H1 (cell line): ENCODE results near the gene KAZALD1. TPM values are rescaled to one million over a fixed set of nuclear protein-coding genes. Genes with fewer than 3 reads are reported as not detected.

ENCODE experiments used
- CHD7 ChIP-seq: fragments of 300-600 bp; sonication (generic); IDR thresholded peaks from 2 replicates; pipeline ENCODE4 v1.7.1; 2012; ENCODE audit warnings: low read length, moderate library complexity, mild to moderate bottlenecking, inconsistent platforms; ENCODE audit not compliant: insufficient replicate concordance
- polyA plus RNA-seq, 7 experiments: library from polyadenylated mRNA; depleted of rRNA in 3 of 7; stranded (reverse) in 5 of 7; unstranded in 2 of 7; fragments of >200 nt in 5 of 7; fragments of 200-250 nt in 2 of 7; gene quantifications; 1 replicate in 5 of 7; 2 replicates in 1 of 7; 4 replicates in 1 of 7; pipeline versions ENCODE4 v1.2.1 to v1.2.3, GENCODE V29; 2011 to 2013; ENCODE audit warnings: missing spikeins in 2 of 7, mixed read lengths in 2 of 7
- total RNA-seq: library from RNA; stranded (reverse); fragmentation: NEBNext Ultra II Directional; extraction: Animal tissue kit (Norgen Biotek cat#: 25700); gene quantifications from 2 replicates; pipeline ENCODE4 v1.2.1, GENCODE V29; 2021

KAZALD1 gene
- total and polyA plus RNA-seq, 2 of the 8 experiments (the other 6 are each of a cell fraction or from before 2014, with no cell fraction given) = 0.65 to 1.9 TPM

GRCh38 chr10:101072923-101073322 is 11.1 kb downstream of the KAZALD1 start (continued):
- TF ChIP-seq CHD7 = no peak
